ENCODE data around the gene USP49.

USP49 gene

GRCh38 chr6:41799559-41799911, 95.6 kb downstream of the USP49 start:
- no peak for TF ChIP-seq CTCF (conservative IDR thresholded peaks at IDR 0.05; ENCODE audit: low read depth, low read length)
- no peak overlapping the region for H3K4me3 ChIP-seq (ENCODE audit: low read depth, low read length)
- no peak for DNase-seq (ENCODE audit: low read depth)

- H3K4me3 ChIP-seq (ENCODE audit: low read depth, low read length) = no peak overlapping the region
- no peak for DNase-seq (ENCODE audit: low read depth)
- no peak for TF ChIP-seq CTCF (conservative IDR thresholded peaks at IDR 0.05; ENCODE audit: low read depth, low read length)
Observed at GRCh38 chr6:41798901-41799558, 96.1 kb downstream of the USP49 start.

- TF ChIP-seq CTCF (conservative IDR thresholded peaks at IDR 0.05; ENCODE audit: low read depth, low read length) = no peak
- H3K4me3 ChIP-seq (ENCODE audit: low read depth, low read length) = no peak overlapping the region
- DNase-seq (ENCODE audit: low read depth) = no peak
Observed at GRCh38 chr6:41796474-41796873, 98.7 kb downstream of the USP49 start.

GRCh38 chr6:41791984-41792383, 103.2 kb downstream of the USP49 start:
- no peak overlapping the region for H3K4me3 ChIP-seq (ENCODE audit: low read depth, low read length)
- TF ChIP-seq CTCF (conservative IDR thresholded peaks at IDR 0.05; ENCODE audit: low read depth, low read length) = no peak
- no peak for DNase-seq (ENCODE audit: low read depth)

GRCh38 chr6:41791305-41791704, 103.9 kb downstream of the USP49 start:
- TF ChIP-seq CTCF (conservative IDR thresholded peaks at IDR 0.05; ENCODE audit: low read depth, low read length) = no peak
- H3K4me3 ChIP-seq (ENCODE audit: low read depth, low read length) = no peak overlapping the region
- DNase-seq (ENCODE audit: low read depth) = no peak

- TF ChIP-seq CTCF (conservative IDR thresholded peaks at IDR 0.05; ENCODE audit: low read depth, low read length) = no peak
- H3K4me3 ChIP-seq (ENCODE audit: low read depth, low read length) = no peak overlapping the region
Observed at GRCh38 chr6:41790045-41790444, 105.1 kb downstream of the USP49 start.

GRCh38 chr6:41789390-41789724, 105.8 kb downstream of the USP49 start:
- no peak for TF ChIP-seq CTCF (conservative IDR thresholded peaks at IDR 0.05; ENCODE audit: low read depth, low read length)
- DNase-seq (ENCODE audit: low read depth) = no peak
- H3K4me3 ChIP-seq (ENCODE audit: low read depth, low read length) = no peak overlapping the region

More at GRCh38 chr6:41790045-41790444, 105.1 kb downstream of the USP49 start:
- no peak for DNase-seq (ENCODE audit: low read depth)
